8988T (cell line): ENCODE data around the gene MFN1.

Source experiments
- DNase-seq: peaks from one replicate; pipeline ENCODE4 v3.0.0; 2011

MFN1 gene

GRCh38 chr3:179348325-179349013, 960 bp downstream of the MFN1 start:
- no peak for DNase-seq

GRCh38 chr3:179355996-179356395, 8.5 kb downstream of the MFN1 start:
- no peak for DNase-seq

GRCh38 chr3:179363332-179363731, 15.8 kb downstream of the MFN1 start:
- DNase-seq = no peak

- no peak for DNase-seq
These were observed 22.1 kb downstream of the MFN1 start for GRCh38 chr3:179369621-179370020.

- no peak for DNase-seq
These were observed 26.4 kb downstream of the MFN1 start for GRCh38 chr3:179373938-179374337.

- no peak for DNase-seq
These were observed 27.8 kb downstream of the MFN1 start for GRCh38 chr3:179375091-179375999.

GRCh38 chr3:179376474-179376873, 29.0 kb downstream of the MFN1 start:
- no peak for DNase-seq

- no peak for DNase-seq
These were observed 44.4 kb downstream of the MFN1 start for GRCh38 chr3:179391906-179392305.

GRCh38 chr3:179398574-179399231, 51.2 kb downstream of the MFN1 start:
- no peak for DNase-seq

GRCh38 chr3:179401561-179401960, 54.1 kb downstream of the MFN1 start:
- DNase-seq = no peak

- no peak for DNase-seq
These were observed 55.5 kb downstream of the MFN1 start for GRCh38 chr3:179402963-179403362.

GRCh38 chr3:179404307-179404706, 56.8 kb downstream of the MFN1 start:
- DNase-seq = no peak

GRCh38 chr3:179410331-179410730, 62.8 kb downstream of the MFN1 start:
- DNase-seq = no peak

- no peak for DNase-seq
These were observed 63.5 kb downstream of the MFN1 start for GRCh38 chr3:179410999-179411398.

GRCh38 chr3:179414804-179415203, 67.3 kb downstream of the MFN1 start:
- DNase-seq = no peak

GRCh38 chr3:179415377-179415776, 67.9 kb downstream of the MFN1 start:
- no peak for DNase-seq

GRCh38 chr3:179416681-179417080, 69.2 kb downstream of the MFN1 start:
- no peak for DNase-seq

GRCh38 chr3:179418610-179419009, 71.1 kb downstream of the MFN1 start:
- no peak for DNase-seq

- DNase-seq = no peak
These were observed 74.0 kb downstream of the MFN1 start for GRCh38 chr3:179421500-179421899.

GRCh38 chr3:179425075-179425474, 77.6 kb downstream of the MFN1 start:
- no peak for DNase-seq

GRCh38 chr3:179428876-179429548, 81.5 kb downstream of the MFN1 start:
- no peak for DNase-seq

- DNase-seq = no peak
These were observed 82.9 kb downstream of the MFN1 start for GRCh38 chr3:179430277-179430870.

- DNase-seq = no peak
These were observed 84.5 kb downstream of the MFN1 start for GRCh38 chr3:179432021-179432420.
